LNCAP (cell line): ENCODE measurements around the gene DIPK1A.

Experiments used
- CTCF ChIP-seq: fragments of 450-650 bp; IDR thresholded peaks from 2 replicates; pipeline ENCODE4 v1.5.1; 2017; ENCODE audit warnings: mild to moderate bottlenecking

The DIPK1A gene

DNA sequence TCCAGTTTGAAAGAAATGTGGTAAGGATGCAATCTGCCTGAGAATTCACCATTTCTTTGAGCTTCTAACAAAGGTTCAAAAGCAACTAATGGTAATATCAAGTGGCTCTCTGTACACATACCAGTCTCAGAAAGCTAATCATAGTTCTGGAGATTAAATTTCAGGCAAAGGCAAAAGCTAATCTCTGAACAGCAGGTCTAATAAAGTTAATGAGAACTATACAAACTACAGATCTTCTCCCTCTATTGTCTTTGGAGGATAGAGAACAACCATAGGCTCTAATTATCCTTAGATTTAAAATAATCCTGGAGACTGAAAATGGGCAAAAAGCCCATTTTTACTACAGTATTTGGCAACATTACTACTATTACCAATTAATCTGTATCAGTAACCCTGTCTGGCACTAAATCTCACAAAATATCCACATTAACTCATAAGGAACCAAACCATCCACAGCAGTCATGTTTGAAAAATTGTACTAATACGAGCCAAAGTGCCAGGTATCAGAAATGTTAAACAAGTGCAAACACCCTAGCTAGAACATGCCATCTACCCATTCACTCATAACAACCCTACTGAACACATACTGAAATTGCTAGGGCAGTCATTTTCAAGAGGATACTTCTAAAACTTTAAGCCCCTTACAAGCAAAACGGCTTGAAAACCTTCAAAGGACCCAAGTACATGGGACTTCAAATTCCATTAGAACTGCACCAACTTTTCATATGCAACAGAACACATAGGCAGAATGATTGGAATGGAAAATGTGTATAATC is 4.8 kb downstream of the DIPK1A start:
- TF ChIP-seq CTCF, result no peak

- no peak for TF ChIP-seq CTCF
Measured at GRCh38 chr1:92953491-92953890, 7.8 kb downstream of the DIPK1A start.

DNA sequence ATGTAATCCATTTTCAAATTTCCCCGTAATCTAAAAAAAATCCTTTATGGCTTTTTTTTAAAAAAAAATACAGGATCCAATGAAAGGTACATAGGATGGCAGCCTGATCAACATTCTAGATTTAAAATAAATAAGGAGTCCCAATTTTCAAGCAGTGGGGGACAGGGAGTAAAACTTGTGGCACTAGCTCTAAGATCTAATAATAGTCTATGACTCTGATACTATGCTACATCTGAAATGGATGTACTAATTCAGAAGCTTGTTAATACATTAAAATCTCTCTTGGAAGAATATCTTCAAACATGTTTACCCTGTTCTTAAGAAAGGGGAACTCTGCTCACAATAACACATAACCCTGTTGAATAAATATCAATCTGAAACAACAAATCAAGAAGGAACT is 8.5 kb downstream of the DIPK1A start:
- TF ChIP-seq CTCF, result no peak

DNA sequence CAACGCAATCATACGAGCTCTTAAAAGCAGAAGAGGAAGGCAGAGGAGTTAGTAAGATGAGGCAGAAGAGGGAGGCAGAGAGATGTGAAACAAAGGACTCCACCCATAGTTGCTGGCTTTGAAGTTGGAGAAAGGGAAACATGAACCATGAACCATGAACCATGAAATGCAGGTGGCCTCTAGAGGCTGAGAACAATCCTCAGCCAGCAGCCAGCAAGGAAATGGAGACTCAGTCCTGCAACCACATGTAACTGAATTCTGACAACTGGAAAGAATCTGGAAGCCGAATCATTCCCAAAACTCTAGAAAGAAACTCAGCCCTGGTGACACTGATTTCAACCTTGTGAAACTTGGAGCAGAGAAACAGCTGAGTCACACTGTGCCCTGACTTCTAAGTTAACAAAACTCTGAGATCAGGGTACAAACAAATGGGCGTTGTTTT is 10.1 kb downstream of the DIPK1A start:
- no peak for TF ChIP-seq CTCF

DNA sequence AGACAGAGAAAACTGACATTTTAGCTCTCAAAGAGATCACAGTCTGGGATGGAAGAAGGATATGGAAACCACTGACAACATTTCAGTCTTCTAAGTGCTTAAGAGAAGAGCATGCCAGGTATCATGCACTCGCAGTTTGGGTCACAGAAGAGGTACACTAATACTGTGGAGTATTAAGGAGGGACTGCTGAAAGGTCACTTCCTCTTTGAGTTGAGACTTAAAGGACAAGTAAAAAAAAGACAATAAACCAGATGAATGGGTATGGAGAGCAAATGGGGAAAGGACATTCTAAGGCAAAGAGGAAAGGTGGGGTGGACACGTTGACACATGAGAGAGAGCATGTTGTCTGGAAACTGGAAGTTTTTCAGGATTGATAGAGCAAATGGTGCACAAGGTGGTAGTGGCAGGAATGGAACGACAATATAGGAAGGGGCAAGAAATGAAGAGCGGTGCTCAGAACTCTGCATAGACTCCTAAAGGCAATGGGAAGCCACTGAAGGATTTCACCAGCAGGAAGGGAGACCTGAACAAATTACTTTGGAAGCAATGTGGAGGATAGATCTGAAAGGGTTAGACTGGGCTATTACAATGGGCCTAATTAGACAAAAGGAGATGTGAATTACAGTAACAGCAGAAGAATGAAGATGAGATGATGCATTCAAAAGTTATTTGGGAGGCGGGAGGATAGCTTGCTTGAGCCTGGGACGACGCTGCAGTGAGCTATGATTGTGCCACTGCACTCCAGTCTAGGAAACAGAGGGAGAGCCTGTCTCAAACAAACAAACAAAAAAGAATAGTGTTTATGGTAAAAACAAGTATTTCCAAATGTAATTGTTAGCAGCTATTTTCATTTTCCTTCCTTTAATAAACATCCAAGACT is 11.1 kb downstream of the DIPK1A start:
- no peak for TF ChIP-seq CTCF

- no peak for TF ChIP-seq CTCF
Measured at GRCh38 chr1:92948071-92948470, 13.2 kb downstream of the DIPK1A start.

GRCh38 chr1:92945748-92946270 is 15.5 kb downstream of the DIPK1A start:
- TF ChIP-seq CTCF, result no peak
